Measurements from ENCODE around the gene ZNF324B. TPM values are rescaled to one million over a fixed set of nuclear protein-coding genes. Genes with fewer than 3 reads are reported as not detected.

Gene ZNF324B
- total RNA-seq, 1 donor: 10.5 TPM

- H3K4me1 ChIP-seq (ENCODE audit: insufficient read depth, low read length): no peaks in the 10 kb centered on the region
- H3K4me3 ChIP-seq (ENCODE audit: insufficient read depth, low read length): no peak overlapping the region
- no peaks in the 10 kb centered on the region for H3K79me2 ChIP-seq (ENCODE audit: insufficient read depth, low read length)
Measured at GRCh38 chr19:58492265-58492664, 40.8 kb downstream of the ZNF324B start.

DNA sequence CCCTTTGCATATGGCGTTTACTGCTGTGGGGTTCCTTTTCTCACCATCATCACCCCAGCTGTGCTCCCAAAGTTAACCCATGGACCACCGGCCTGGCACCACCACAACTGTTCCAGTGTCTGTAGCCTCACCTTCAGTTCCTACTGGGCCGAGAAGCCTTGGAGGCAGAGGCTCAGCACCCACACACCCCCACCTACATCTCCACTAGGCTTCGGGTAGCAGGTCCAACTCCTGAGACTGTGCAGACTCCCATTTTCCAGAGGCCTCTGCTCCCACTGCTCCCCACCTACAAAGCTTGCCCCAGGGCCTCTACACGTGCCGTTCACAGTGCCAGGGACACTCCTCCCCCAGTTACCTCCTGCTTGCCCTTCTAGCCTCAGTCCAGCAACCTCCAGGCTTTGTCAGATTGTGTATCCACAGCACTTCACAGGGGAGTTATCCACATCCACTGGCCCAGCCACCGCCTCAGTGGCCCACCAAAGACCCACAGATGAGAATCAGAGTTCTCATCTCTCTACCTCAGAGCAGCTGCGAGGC, 46.3 kb downstream of the ZNF324B start:
- Histone ChIP-seq H3K36me3 (ENCODE audit: insufficient read depth, low read length) (no peaks in the 10 kb centered on the region), H3K4me2 (ENCODE audit: insufficient read depth, low read length) (no peak overlapping the region), H3K27me3 (ENCODE audit: insufficient read depth, low read length) (no peaks in the 10 kb centered on the region), H2AFZ (ENCODE audit: low read length) (no peak overlapping the region), H3K79me2 (ENCODE audit: insufficient read depth, low read length) (no peaks in the 10 kb centered on the region), H3K27ac (ENCODE audit: low read depth, low read length) (no peak overlapping the region), H3K4me1 (ENCODE audit: insufficient read depth, low read length) (peaks cover 5% of the 10 kb centered on the region), H4K20me1 (ENCODE audit: insufficient read depth, low read length) (no peaks in the 10 kb centered on the region), H3K4me3 (ENCODE audit: insufficient read depth, low read length) (no peak overlapping the region), H3K9me3 (ENCODE audit: low read depth, low read length) (no peaks in the 10 kb centered on the region)
- peak; percentile 44 for DNase-seq (ENCODE audit: insufficient read length, low spot score, missing footprints)
- TF ChIP-seq, protein P1, sequence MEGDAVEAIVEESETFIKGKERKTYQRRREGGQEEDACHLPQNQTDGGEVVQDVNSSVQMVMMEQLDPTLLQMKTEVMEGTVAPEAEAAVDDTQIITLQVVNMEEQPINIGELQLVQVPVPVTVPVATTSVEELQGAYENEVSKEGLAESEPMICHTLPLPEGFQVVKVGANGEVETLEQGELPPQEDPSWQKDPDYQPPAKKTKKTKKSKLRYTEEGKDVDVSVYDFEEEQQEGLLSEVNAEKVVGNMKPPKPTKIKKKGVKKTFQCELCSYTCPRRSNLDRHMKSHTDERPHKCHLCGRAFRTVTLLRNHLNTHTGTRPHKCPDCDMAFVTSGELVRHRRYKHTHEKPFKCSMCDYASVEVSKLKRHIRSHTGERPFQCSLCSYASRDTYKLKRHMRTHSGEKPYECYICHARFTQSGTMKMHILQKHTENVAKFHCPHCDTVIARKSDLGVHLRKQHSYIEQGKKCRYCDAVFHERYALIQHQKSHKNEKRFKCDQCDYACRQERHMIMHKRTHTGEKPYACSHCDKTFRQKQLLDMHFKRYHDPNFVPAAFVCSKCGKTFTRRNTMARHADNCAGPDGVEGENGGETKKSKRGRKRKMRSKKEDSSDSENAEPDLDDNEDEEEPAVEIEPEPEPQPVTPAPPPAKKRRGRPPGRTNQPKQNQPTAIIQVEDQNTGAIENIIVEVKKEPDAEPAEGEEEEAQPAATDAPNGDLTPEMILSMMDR (IDR thresholded peaks at IDR 0.05; ENCODE audit: extremely low read depth, low read depth, low read length): no peak

More at GRCh38 chr19:58492265-58492664, 40.8 kb downstream of the ZNF324B start:
- Histone ChIP-seq H3K9me3 (ENCODE audit: low read depth, low read length) (no peaks in the 10 kb centered on the region), H3K27ac (ENCODE audit: low read depth, low read length) (no peak overlapping the region), H3K27me3 (ENCODE audit: insufficient read depth, low read length) (no peaks in the 10 kb centered on the region), H3K36me3 (ENCODE audit: insufficient read depth, low read length) (no peaks in the 10 kb centered on the region), H3K4me2 (ENCODE audit: insufficient read depth, low read length) (no peak overlapping the region), H2AFZ (ENCODE audit: low read length) (no peak overlapping the region), H4K20me1 (ENCODE audit: insufficient read depth, low read length) (no peaks in the 10 kb centered on the region)
- peak; percentile 31 for DNase-seq (ENCODE audit: insufficient read length, low spot score, missing footprints)
- TF ChIP-seq, protein P1 (IDR thresholded peaks at IDR 0.05; ENCODE audit: extremely low read depth, low read depth, low read length): no peak

GRCh38 chr19:58498316-58499020, 47.0 kb downstream of the ZNF324B start:
- Histone ChIP-seq H3K9me3 (ENCODE audit: low read depth, low read length) (no peaks in the 10 kb centered on the region), H3K4me2 (ENCODE audit: insufficient read depth, low read length) (peak overlapping the region; percentile 96), H3K27me3 (ENCODE audit: insufficient read depth, low read length) (no peaks in the 10 kb centered on the region), H3K27ac (ENCODE audit: low read depth, low read length) (no peak overlapping the region), H3K36me3 (ENCODE audit: insufficient read depth, low read length) (no peaks in the 10 kb centered on the region), H2AFZ (ENCODE audit: low read length) (peak overlapping the region; percentile 93), H3K4me3 (ENCODE audit: insufficient read depth, low read length) (peak overlapping the region; percentile 69), H3K4me1 (ENCODE audit: insufficient read depth, low read length) (peaks cover 5% of the 10 kb centered on the region), H4K20me1 (ENCODE audit: insufficient read depth, low read length) (no peaks in the 10 kb centered on the region), H3K79me2 (ENCODE audit: insufficient read depth, low read length) (no peaks in the 10 kb centered on the region)
- peak; percentile 57 for DNase-seq (ENCODE audit: insufficient read length, low spot score, missing footprints)
- TF ChIP-seq, protein P1 (IDR thresholded peaks at IDR 0.05; ENCODE audit: extremely low read depth, low read depth, low read length): no peak

Data from osteoblast (primary cell).